ENCODE results near the gene NFIX. TPM values are rescaled to one million over a fixed set of nuclear protein-coding genes. Genes with fewer than 3 reads are reported as not detected.
"Not testable (repeated sequence)": the region's sequence is repeated elsewhere in the genome, so short reads cannot be mapped to it uniquely, and the experiment has no call there.

The NFIX gene
- 75.5 TPM for total RNA-seq

- no peak for DNase-seq
Observed at GRCh38 chr19:12994701-12995595, at the start of gene NFIX. NFIX (plus strand) TSS chr19:12995475; CDS start chr19:12995838, 363 bp downstream.

DNA sequence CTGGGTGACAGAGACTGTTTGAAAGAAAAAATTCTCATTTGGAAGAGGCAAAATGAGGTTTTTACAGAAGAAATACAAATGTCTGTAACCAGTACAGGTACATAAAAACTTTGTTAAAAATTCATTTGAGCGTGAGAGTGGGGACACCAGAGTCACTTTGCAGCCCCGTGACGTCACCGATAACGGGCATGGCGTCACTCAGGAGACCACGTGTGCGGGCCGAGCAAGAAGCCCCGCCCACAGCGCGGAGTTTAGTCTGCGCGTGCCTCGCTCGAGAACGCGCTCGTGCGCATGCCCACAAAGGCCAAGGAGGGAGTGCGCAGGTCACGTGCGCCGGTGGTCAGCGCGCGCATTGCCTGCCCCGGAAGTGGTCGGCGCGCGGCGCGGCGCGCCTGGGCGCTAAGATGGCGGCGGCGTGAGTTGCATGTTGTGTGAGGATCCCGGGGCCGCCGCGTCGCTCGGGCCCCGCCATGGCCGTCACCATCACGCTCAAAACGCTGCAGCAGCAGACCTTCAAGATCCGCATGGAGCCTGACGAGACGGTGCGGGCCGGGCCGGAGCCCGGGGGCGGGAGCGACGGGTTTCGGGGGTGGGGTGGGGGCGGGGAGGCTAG is 49.7 kb upstream of the NFIX start, which contains the start of gene RAD23A:
TSS of gene RAD23A (plus strand) at position 384 of the 613 bp plus-strand sequence. CDS start at position 471, 87 bp downstream.
- peak; percentile 97 for DNase-seq

GRCh38 chr19:12946092-12946721 is 49.1 kb upstream of the NFIX start:
- no peak for DNase-seq

DNA sequence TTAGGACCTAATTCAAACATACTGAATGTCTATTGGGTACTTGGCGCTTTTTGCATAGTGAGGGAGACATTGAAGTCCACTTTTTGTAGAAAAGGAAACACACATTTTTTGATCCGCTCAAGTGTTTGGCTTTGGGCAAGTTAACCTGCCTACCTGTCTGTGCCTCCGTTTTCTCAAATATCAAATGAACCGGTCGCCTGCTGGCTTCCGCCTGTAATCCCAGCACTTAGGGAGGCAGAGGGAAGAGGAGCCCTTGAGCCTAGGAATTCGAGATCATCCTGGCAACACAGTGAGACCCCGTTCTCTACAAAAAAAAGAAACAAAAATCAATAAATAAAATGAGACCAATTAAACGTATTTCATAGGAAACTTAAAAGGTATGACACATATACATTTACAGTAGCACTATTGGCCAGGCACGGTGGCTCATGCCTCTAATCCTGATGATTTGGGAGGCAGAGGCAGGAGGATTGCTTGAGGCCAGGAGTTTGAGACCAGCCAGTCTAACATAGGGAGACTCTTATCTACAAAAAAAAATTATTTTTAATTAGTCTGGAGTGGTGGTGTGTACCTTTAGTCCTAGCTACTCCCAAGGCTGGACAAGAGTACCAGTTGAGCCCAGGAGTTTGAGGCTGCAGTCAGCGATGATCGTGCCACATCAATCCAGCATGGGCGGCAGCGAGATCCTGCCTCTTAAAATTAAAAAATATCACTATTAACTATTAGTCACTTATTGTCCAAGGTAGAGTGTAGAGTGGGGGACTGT is 48.4 kb upstream of the NFIX start:
- DNase-seq, result no peak

- DNase-seq, result no peak
Observed at GRCh38 chr19:12947702-12948611, 47.3 kb upstream of the NFIX start.

- DNase-seq, result no peak
Observed at GRCh38 chr19:12948612-12949362, 46.5 kb upstream of the NFIX start.

DNA sequence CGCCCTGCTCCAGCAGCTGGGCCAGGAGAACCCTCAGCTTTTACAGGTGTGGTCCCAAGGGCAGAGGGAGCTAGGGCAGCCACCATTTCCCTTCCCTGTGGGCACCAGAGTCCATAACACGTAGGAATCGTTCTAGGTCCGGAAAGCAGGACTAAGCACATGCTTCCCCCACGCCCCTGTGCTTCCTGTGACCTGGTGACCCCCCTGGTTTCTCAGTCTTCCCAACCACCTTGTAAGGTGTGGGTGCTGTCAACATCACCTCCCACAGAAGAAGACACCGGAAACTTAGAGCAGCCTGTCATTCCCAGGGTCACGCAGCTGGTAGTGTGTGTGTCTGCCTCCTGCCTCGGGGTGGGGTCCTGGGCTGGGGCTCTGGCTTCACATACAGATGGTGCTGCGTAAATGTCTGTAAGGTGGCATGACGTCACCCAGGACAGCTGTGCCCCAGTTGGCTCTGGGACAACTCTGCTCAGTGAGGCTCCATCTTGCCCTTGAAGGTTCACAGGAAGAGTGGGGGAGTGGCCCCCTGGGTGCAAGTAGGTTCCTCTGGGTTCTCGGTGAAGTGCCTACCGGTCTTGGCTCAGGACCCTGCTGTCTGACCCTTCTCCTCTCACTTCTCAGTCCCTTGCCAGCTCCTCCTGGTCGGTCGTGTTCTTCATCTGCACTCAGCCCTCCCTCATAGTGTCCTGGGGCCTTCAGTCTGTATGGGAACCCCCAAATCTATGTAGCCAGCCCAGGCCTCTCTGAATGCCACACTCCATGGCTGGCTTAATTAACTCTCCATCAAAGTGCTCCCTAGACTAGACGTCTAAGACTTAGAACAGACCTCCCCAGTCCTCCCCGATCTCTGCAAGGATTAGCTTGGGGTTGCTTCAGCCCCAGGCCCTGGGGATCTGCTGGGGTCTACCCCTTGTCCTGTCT is 45.7 kb upstream of the NFIX start:
- no peak for DNase-seq

- not testable (repeated sequence) for DNase-seq
Observed at GRCh38 chr19:12952050-12952449, 43.2 kb upstream of the NFIX start.

- DNase-seq, result no peak
Observed at GRCh38 chr19:12952488-12953137, 42.7 kb upstream of the NFIX start.

- peak; percentile 39 for DNase-seq
Observed at GRCh38 chr19:12953138-12953798, 42.0 kb upstream of the NFIX start.

DNA sequence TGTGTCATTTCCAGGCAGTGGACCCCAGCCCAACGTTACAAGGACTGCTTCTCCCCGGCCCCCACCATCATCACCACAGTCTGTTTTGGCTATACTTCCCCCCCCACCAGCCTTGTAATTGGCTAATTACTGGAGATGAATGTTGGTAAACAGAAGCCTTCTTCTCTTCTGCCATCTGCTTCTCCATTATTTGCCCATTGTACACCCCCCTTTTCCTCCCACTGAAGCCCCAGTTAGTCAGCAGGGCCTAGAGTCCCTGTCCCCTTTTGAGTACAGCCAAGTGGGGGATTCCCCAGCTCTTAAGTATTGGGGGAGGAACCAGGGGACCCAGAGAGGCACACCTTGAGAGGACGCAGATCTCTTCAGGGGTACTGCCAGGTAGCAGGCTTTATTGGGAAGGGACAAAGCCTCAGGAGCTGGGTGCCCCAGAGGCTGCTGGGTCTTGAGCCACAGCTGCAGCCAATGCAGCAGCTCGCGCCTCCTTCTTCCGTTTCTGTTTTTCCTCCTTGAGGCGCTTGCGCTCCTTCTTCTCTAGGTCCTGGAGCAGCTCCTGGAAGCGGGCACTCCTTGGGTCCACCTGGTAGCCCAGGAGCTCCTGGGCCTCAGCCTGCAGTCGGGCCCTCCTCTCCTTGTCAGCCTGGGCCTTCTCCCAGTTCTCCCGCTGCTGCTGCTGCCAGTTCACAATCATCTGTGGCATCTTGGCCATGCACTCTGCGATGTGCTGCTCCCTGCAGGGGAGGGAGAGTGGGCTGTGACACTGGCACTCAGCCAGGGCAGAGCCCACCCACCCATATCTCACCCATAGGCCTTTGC is 41.3 kb upstream of the NFIX start:
- no peak for DNase-seq

- DNase-seq, result no peak
Observed at GRCh38 chr19:12954612-12954962, 40.7 kb upstream of the NFIX start.

GRCh38 chr19:12955575-12955974 is 39.7 kb upstream of the NFIX start:
- DNase-seq, result not testable (repeated sequence)

GRCh38 chr19:12955996-12956395 is 39.3 kb upstream of the NFIX start:
- no peak for DNase-seq

DNA sequence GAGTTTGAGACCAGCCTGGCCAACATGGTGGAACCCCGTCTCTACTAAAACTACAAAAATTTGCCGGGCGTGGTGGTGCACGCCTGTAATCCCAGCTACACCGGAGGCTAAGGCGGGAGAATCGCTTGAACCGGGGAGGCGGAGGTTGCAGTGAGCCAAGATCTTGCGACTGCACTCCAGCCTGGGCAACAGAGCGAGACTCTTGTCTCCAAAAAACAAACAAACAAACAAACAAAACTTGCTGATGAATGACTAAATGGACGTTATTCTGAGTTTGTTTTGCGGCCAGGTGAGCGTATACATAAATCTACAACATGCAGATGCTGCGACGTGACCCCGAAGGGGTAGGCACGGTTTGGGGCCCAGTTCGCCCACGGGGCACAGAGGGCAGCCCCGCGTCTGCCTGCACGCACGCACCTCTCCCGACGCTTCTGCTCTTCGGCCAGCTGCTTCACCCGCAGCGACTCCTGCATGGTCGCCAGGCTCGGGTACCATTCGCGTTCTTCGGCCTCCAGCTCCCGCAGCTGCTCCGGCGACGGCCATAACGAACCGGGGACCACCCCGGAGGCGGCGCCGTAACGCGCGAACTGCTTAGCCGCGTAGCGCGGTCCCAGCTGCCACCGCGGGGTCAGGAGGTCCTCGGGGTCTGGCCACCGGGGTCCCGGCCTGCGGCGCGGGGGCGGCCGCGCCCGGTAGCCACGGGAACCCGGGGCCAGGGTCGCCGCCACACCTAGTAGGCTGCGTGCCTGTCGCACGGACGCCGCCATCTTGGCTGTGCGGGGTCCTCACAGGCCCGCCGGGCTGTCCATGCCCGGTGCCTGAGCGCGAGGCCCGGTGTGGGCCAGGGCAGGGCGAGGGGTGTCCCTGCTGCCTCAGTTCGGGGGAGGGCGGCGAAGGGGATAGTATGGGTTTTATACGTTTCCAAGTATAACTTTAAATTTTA is 38.6 kb upstream of the NFIX start, which contains the start of gene GADD45GIP1:
TSS of gene GADD45GIP1 (minus strand) at position 778 of the 943 bp plus-strand sequence. CDS start at position 767, 11 bp downstream.
- DNase-seq, result peak; percentile 77

DNA sequence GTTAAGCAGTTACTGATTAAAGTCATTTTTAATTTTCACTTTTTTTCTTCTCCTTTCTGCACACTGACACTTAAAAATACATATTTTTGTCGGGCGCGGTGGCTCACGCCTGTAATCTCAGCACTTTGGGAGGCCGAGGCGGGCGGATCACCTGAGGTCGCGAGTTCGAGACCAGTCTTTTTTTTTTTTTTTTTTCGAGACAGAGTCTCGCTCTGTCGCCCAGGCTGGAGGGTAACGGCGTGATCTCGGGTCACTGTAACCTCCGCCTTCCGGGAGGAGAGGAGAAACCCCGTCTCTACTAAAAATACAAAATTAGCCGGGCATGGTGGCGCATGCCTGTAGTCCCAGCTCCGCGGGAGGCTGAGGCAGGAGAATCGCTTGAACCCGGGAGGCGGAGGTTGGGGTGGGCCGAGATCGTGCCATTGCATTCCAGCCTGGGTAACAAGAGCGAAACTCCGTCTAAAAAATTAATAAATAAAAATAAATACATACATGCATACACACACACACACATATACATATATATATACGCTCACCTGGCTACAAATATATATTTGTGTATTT is 37.8 kb upstream of the NFIX start:
- not testable (repeated sequence) for DNase-seq

Data from skin of body (tissue), 2 donors.